Adrenal gland (tissue), 12 donors: Measurements from ENCODE around the gene FARP2. TPM values are rescaled to one million over a fixed set of nuclear protein-coding genes. Genes with fewer than 3 reads are reported as not detected.

Experiments used
- DNase-seq, 7 donors: peaks; one replicate each; pipeline ENCODE4 v3.0.0-alpha.2; 2019 to 2020
- H3K27ac ChIP-seq, 5 donors: fragments of 200-600 bp; sonication (generic) in 4 of 5; 1 replicate in 3 of 5; 2 replicates in 2 of 5; pipeline versions ENCODE4 v1.5.1 to v1.8.0; 2016 to 2020; ENCODE audit warnings: mild to moderate bottlenecking in 1 of 5
- H3K27me3 ChIP-seq: fragments of 200-600 bp; 2 replicates; pipeline ENCODE4 v1.8.0; 2021
- H3K36me3 ChIP-seq, 2 donors: fragments of 200-600 bp; replicated peaks in 1 of 2; 1 replicate in 1 of 2; 2 replicates in 1 of 2; pipeline versions ENCODE4 v1.5.1 to v1.8.0; 2018 to 2022
- H3K4me1 ChIP-seq, 2 donors: fragments of 200-600 bp; replicated peaks in 1 of 2; 1 replicate in 1 of 2; 2 replicates in 1 of 2; pipeline versions ENCODE4 v1.5.1 to v1.8.0; 2018 to 2021
- H3K4me3 ChIP-seq, 4 donors: fragments of 200-600 bp; sonication (generic) in 3 of 4; one replicate each; pipeline ENCODE4 v1.5.1; 2016 to 2018
- H3K9me3 ChIP-seq, 3 donors: fragments of 200-600 bp; sonication (generic) in 1 of 3; replicated peaks in 1 of 3; 1 replicate in 2 of 3; 2 replicates in 1 of 3; pipeline versions ENCODE4 v1.5.1 to v1.8.0; 2016 to 2021
- CTCF ChIP-seq, 6 experiments: fragments of 450-650 bp in 4 of 6; fragments of 200-600 bp in 2 of 6; sonication (generic) in 1 of 6; IDR thresholded peaks; 1 replicate in 5 of 6; 2 replicates in 1 of 6; pipeline versions ENCODE4 v1.5.1 to v1.8.0; 2016 to 2021; ENCODE audit warnings: antibody characterized with exemption in 6 of 6, mild to moderate bottlenecking in 2 of 6, moderate library complexity in 1 of 6
- POLR2A ChIP-seq, 2 donors: fragments of 450-650 bp; IDR thresholded peaks; one replicate each; pipeline ENCODE4 v1.6.1; 2017; ENCODE audit warnings: antibody characterized with exemption in 2 of 2, mild to moderate bottlenecking in 2 of 2, moderate library complexity in 1 of 2
- WGBS, 4 donors: extraction: QIAGEN DNeasy Blood & Tissue Kit in 2 of 4; methylation state at CpG; one replicate each; pipeline versions ENCODE4 v1.1.5 to v1.1.7; 2013 to 2017; 5-methylcytosine and 5-hydroxymethylcytosine counted together
- intact Hi-C, 2 donors: fragments of 100-400 bp; cut with DNase I; formaldehyde crosslinking; loops; one replicate each; pipeline versions ENCODE4 v1.14.1 to v1.15.0; 2022 to 2023
- polyA plus RNA-seq, 3 donors: library from polyadenylated mRNA; stranded (reverse); fragments of 200-250 nt in 2 of 3; fragments of 350-450 nt in 1 of 3; fragmentation: Illumina TruSeq in 1 of 3; extraction: RNeasy Lipid Tissue Mini Kit (QIAGEN cat#74804) in 1 of 3; gene quantifications; one replicate each; pipeline ENCODE4 v1.2.3, GENCODE V29; 2013 to 2014
- total RNA-seq, 9 donors: library from RNA; depleted of rRNA in 4 of 9; stranded (reverse); fragments of >200 nt in 4 of 9; fragments of 120-200 nt in 1 of 9; fragmentation: NEBNext Ultra II Directional in 1 of 9; extraction: Animal tissue kit (Norgen Biotek cat#: 25700) in 1 of 9; gene quantifications; one replicate each; pipeline versions ENCODE4 v1.1.0 to v1.2.4, GENCODE V29; 2013 to 2023
- donor health status: healthy with polysubstance abuse.
- donor health status: Bipolar disorder and iron deficiency.
- donor health status: DM: yes; HTN: yes; CAD: no.
- donor health status: DM: no; HTN: no; CAD: no.
- donor health status: DM: no; HTN: no; CAD: no.
- donor health status: DM: yes; HTN: yes; CAD: no.

Gene FARP2
- total and polyA plus RNA-seq, 12 donors, result 17.3 to 66.8 (median 37.8) TPM

- intact Hi-C loops, result no loop called here
- H3K27ac ChIP-seq, result peak overlapping the region in 1 of 5 donors; percentile 32
- TF ChIP-seq POLR2A (IDR thresholded peaks at IDR 0.05), result no peak
- no peak for TF ChIP-seq CTCF (IDR thresholded peaks at IDR 0.05)
Measured at GRCh38 chr2:241358470-241358869, 2.4 kb downstream of the FARP2 start.

GRCh38 chr2:241359481-241360045, 3.5 kb downstream of the FARP2 start:
- 85 to 87% (median 86%) methylated on average over 7 of the region's 7 CpGs for WGBS, 4 donors
- no peak for TF ChIP-seq POLR2A (IDR thresholded peaks at IDR 0.05)
- no peak for TF ChIP-seq CTCF (IDR thresholded peaks at IDR 0.05)
- DNase-seq, result no peak
- no peak overlapping the region for H3K27ac ChIP-seq
- H3K4me1 ChIP-seq, result peaks cover 28 to 40% of the 10 kb centered on the region in 2 donors
- no peak overlapping the region for H3K4me3 ChIP-seq
- H3K27me3 ChIP-seq, result no peaks in the 10 kb centered on the region
- intact Hi-C loops, result loop anchor here in 1 of 2 donors (10.0 kb wide), 1 partner anchor 145 kb away; the partner anchor contains the start of gene STK25
- no peaks in the 10 kb centered on the region for H3K9me3 ChIP-seq
- no peaks in the 10 kb centered on the region for H3K36me3 ChIP-seq

More at GRCh38 chr2:241358470-241358869, 2.4 kb downstream of the FARP2 start:
- peaks cover 23 to 29% of the 10 kb centered on the region in 2 donors for H3K4me1 ChIP-seq
- no peak overlapping the region for H3K4me3 ChIP-seq
- DNase-seq, result peak in 1 of 7 donors; percentile 19
- peaks cover 0 to 4% of the 10 kb centered on the region in 2 donors for H3K36me3 ChIP-seq
- WGBS, 4 donors, result 65 to 72% (median 68%) methylated on average over 5 of the region's 5 CpGs
- no peaks in the 10 kb centered on the region for H3K27me3 ChIP-seq
- no peaks in the 10 kb centered on the region for H3K9me3 ChIP-seq

GRCh38 chr2:241363426-241363825, 7.3 kb downstream of the FARP2 start:
- no peak overlapping the region for H3K4me3 ChIP-seq
- intact Hi-C loops, result loop anchor here in 1 of 2 donors (10.0 kb wide), 1 partner anchor 141 kb away; the partner anchor contains the start of gene STK25
- no peaks in the 10 kb centered on the region for H3K27me3 ChIP-seq
- DNase-seq, result no peak
- peaks cover 8 to 47% of the 10 kb centered on the region in 2 donors for H3K4me1 ChIP-seq
- H3K27ac ChIP-seq, result peak overlapping the region in 2 of 5 donors; percentile 41 to 44
- H3K36me3 ChIP-seq, result no peaks in the 10 kb centered on the region
- H3K9me3 ChIP-seq, result no peaks in the 10 kb centered on the region
- TF ChIP-seq POLR2A (IDR thresholded peaks at IDR 0.05), result no peak
- no peak for TF ChIP-seq CTCF (IDR thresholded peaks at IDR 0.05)
- WGBS, 4 donors, result 82 to 91% (median 89%) methylated on average over 7 of the region's 7 CpGs

- intact Hi-C loops, result loop anchor here in 1 of 2 donors (10.0 kb wide), 1 partner anchor 140 kb away; the partner anchor contains the start of gene STK25
- WGBS, 4 donors, result 27 to 43% (median 40%) methylated on average over 2 of the region's 2 CpGs
- H3K4me1 ChIP-seq, result peaks cover 8 to 38% of the 10 kb centered on the region in 2 donors
- no peak for TF ChIP-seq POLR2A (IDR thresholded peaks at IDR 0.05)
- H3K36me3 ChIP-seq, result no peaks in the 10 kb centered on the region
- H3K27ac ChIP-seq, result peak overlapping the region in 1 of 5 donors; percentile 44
- H3K9me3 ChIP-seq, result no peaks in the 10 kb centered on the region
- no peaks in the 10 kb centered on the region for H3K27me3 ChIP-seq
- peak in 4 of 7 donors; percentile 31 to 56 (median 51) for DNase-seq
- no peak overlapping the region for H3K4me3 ChIP-seq
Measured at GRCh38 chr2:241364781-241365180, 8.7 kb downstream of the FARP2 start.
